ENCODE measurements around the gene UNC45B. TPM values are rescaled to one million over a fixed set of nuclear protein-coding genes. Genes with fewer than 3 reads are reported as not detected.

Gene UNC45B
- total and polyA plus RNA-seq, 2 donors (not counting 1 experiment from before 2014, with no cell fraction given) = not detected

DNA sequence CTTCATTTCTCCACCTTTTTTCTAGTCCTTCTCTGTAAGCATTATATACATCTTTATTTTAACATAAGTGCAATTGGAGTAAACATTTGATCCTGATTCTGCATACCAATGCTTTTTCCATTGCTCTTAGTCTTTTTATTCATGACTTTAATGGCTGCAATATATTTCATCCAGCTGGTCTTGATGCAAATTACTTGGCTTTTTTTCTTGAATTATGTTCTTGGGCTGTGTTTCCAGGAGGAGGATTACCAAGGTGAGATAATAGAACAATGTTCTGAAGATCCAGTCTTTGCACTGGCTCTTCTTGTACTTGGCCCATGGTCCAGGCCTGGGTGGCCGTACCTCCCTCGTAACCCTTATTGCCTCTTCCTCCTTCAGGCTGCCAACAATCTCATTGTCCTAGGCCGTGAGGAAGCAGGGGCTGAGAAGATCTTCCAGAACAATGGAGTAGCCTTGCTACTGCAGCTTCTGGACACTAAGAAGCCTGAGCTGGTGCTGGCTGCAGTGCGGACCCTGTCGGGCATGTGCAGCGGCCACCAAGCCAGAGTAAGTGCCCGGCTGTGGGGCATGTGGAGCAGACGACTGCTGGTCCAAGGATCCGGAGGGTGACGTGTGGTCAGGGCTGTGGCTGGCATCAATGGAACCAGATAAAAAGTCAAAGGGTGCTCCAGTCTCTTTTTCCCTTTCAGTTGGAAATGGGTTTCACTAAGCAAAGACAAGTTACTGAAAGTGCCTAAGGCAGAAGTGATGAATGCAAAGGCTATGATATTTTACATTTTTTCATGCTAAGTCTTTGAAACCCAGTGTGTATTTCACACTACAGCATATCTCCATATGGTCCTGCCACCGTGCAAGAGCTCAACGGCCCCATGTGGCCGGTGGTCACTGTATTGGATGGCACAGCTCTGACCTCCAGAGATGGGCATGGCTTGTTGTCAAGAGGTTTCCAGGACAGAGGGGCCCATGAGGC lies 6.9 kb downstream of the UNC45B start:
- no peak overlapping the region for H3K4me3 Mint-ChIP-seq

DNA sequence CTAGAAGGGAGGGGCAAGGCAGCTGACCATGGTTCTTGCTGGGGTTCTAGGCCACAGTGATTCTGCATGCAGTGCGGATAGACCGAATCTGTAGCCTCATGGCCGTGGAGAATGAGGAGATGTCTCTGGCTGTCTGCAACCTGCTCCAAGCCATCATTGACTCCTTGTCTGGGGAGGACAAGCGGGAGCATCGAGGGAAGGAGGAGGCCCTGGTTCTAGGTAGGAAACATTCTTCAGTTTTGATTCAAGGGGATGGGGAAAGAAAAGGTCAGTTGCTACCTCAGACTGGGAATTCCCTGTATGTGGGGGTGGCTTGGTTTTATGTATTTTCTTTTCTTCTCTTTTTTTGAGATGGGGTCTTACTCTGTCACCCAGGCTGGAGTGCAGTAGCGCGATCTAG lies 7.6 kb downstream of the UNC45B start:
- Histone ChIP-seq H3K79me2 (ENCODE audit: control insufficient read depth, insufficient read depth, low read length) (no peaks in the 10 kb centered on the region), H3K9me3 (ENCODE audit: control extremely low read depth in 1 of 3, control insufficient read depth in 2 of 3, insufficient read depth in 1 of 3, low read length in 2 of 3) (no peaks in the 10 kb centered on the region), H3K9ac (ENCODE audit: low read length) (no peak overlapping the region), H3K4me2 (replicated peaks; ENCODE audit: low read depth, low read length, poor library complexity, severe bottlenecking) (no peak overlapping the region), H4K20me1 (ENCODE audit: control insufficient read depth, insufficient read depth, low read length, poor library complexity, severe bottlenecking) (no peaks in the 10 kb centered on the region), H3K4me1 (ENCODE audit: control insufficient read depth in 2 of 2, insufficient read depth in 2 of 2, low read length in 2 of 2) (no peaks in the 10 kb centered on the region), H3K27ac (ENCODE audit: low read length in 2 of 2) (no peak overlapping the region), H3K4me3 (ENCODE audit: control extremely low read depth in 1 of 5, extremely low read depth in 1 of 5, insufficient read depth in 1 of 5, low read depth in 2 of 5, low read length in 4 of 5) (no peak overlapping the region), H2AFZ (ENCODE audit: insufficient read depth, low read depth, low read length, poor library complexity, severe bottlenecking) (no peak overlapping the region), H3K36me3 (replicated peaks in 1 of 2; ENCODE audit: control extremely low read depth in 1 of 2, control insufficient read depth in 1 of 2, extremely low read depth in 1 of 2, insufficient read depth in 2 of 2, low read length in 1 of 2) (no peaks in the 10 kb centered on the region), H3K27me3 (replicated peaks in 1 of 4; ENCODE audit: control extremely low read depth in 1 of 4, control insufficient read depth in 3 of 4, insufficient read depth in 4 of 4, low read length in 3 of 4) (peaks cover 0 to 5% (median 2%) of the 10 kb centered on the region in 4 experiments)
- ATAC-seq (ENCODE audit: low read depth) (no peak), DNase-seq (no peak)
- no peak for TF ChIP-seq EZH2 (IDR thresholded peaks at IDR 0.05; ENCODE audit: borderline replicate concordance, insufficient read depth, low read depth, low read length, poor library complexity, severe bottlenecking)
- TF ChIP-seq, protein P1, sequence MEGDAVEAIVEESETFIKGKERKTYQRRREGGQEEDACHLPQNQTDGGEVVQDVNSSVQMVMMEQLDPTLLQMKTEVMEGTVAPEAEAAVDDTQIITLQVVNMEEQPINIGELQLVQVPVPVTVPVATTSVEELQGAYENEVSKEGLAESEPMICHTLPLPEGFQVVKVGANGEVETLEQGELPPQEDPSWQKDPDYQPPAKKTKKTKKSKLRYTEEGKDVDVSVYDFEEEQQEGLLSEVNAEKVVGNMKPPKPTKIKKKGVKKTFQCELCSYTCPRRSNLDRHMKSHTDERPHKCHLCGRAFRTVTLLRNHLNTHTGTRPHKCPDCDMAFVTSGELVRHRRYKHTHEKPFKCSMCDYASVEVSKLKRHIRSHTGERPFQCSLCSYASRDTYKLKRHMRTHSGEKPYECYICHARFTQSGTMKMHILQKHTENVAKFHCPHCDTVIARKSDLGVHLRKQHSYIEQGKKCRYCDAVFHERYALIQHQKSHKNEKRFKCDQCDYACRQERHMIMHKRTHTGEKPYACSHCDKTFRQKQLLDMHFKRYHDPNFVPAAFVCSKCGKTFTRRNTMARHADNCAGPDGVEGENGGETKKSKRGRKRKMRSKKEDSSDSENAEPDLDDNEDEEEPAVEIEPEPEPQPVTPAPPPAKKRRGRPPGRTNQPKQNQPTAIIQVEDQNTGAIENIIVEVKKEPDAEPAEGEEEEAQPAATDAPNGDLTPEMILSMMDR (IDR thresholded peaks at IDR 0.05) = no peak
- intact Hi-C loops (cut with micrococcal nuclease) = no loop called here
- Mint-ChIP-seq H3K27me3 (peaks cover 26% of the 10 kb centered on the region), H3K4me1 (no peaks in the 10 kb centered on the region), H3K27ac (no peak overlapping the region), H3K4me3 (no peak overlapping the region), H3K9me3 (ENCODE audit: insufficient read depth) (no peaks in the 10 kb centered on the region)
- WGBS (ENCODE audit: insufficient coverage) = 95% methylated on average over 5 of the region's 7 CpGs
- POLR2A ChIA-PET = no interaction called here
- CTCF ChIA-PET = no interaction called here

More for the DNA sequence above, 6.9 kb downstream of the UNC45B start:
- no peak overlapping the region for H3K9ac ChIP-seq (ENCODE audit: low read length)
- H3K4me2 ChIP-seq (replicated peaks; ENCODE audit: low read depth, low read length, poor library complexity, severe bottlenecking) = no peak overlapping the region
- intact Hi-C loops (cut with micrococcal nuclease) = no loop called here
- DNase-seq (no peak), ATAC-seq (ENCODE audit: low read depth) (no peak)
- no peaks in the 10 kb centered on the region for H4K20me1 ChIP-seq (ENCODE audit: control insufficient read depth, insufficient read depth, low read length, poor library complexity, severe bottlenecking)
- ChIA-PET CTCF (no interaction called here), POLR2A (no interaction called here)
- no peaks in the 10 kb centered on the region for H3K9me3 Mint-ChIP-seq (ENCODE audit: insufficient read depth)
- no peaks in the 10 kb centered on the region for H3K36me3 ChIP-seq (replicated peaks in 1 of 2; ENCODE audit: control extremely low read depth in 1 of 2, control insufficient read depth in 1 of 2, extremely low read depth in 1 of 2, insufficient read depth in 2 of 2, low read length in 1 of 2)
- no peaks in the 10 kb centered on the region for H3K79me2 ChIP-seq (ENCODE audit: control insufficient read depth, insufficient read depth, low read length)
- no peaks in the 10 kb centered on the region for H3K9me3 ChIP-seq (ENCODE audit: control extremely low read depth in 1 of 3, control insufficient read depth in 2 of 3, insufficient read depth in 1 of 3, low read length in 2 of 3)
- WGBS (ENCODE audit: insufficient coverage) = 95% methylated on average over 10 of the region's 13 CpGs
- no peaks in the 10 kb centered on the region for H3K4me1 ChIP-seq (ENCODE audit: control insufficient read depth in 2 of 2, insufficient read depth in 2 of 2, low read length in 2 of 2)
- H3K27me3 ChIP-seq (replicated peaks in 1 of 4; ENCODE audit: control extremely low read depth in 1 of 4, control insufficient read depth in 3 of 4, insufficient read depth in 4 of 4, low read length in 3 of 4) = peaks cover 0 to 6% (median 2%) of the 10 kb centered on the region in 4 experiments
- no peak overlapping the region for H2AFZ ChIP-seq (ENCODE audit: insufficient read depth, low read depth, low read length, poor library complexity, severe bottlenecking)
- H3K27me3 Mint-ChIP-seq = peaks cover 21% of the 10 kb centered on the region
- H3K27ac Mint-ChIP-seq = no peak overlapping the region
- H3K4me1 Mint-ChIP-seq = no peaks in the 10 kb centered on the region
- no peak overlapping the region for H3K4me3 ChIP-seq (ENCODE audit: control extremely low read depth in 1 of 5, extremely low read depth in 1 of 5, insufficient read depth in 1 of 5, low read depth in 2 of 5, low read length in 4 of 5)
- TF ChIP-seq EZH2 (IDR thresholded peaks at IDR 0.05; ENCODE audit: borderline replicate concordance, insufficient read depth, low read depth, low read length, poor library complexity, severe bottlenecking) = no peak
- TF ChIP-seq, protein P1 (IDR thresholded peaks at IDR 0.05) = no peak
- no peak overlapping the region for H3K27ac ChIP-seq (ENCODE audit: low read length in 2 of 2)

Measured in B cell (primary cell).